Glutamatergic neuron (in vitro differentiated cells): ENCODE measurements around the gene FAM120A. TPM values are rescaled to one million over a fixed set of nuclear protein-coding genes. Genes with fewer than 3 reads are reported as not detected.

Experiments used
- DNase-seq: peaks from one replicate; pipeline ENCODE4 v3.0.0; 2022
- H3K27ac Mint-ChIP-seq: one replicate; pipeline ENCODE4 v1.8.0; 2020; ENCODE audit warnings: mild to moderate bottlenecking, mixed read lengths, inconsistent platforms; ENCODE audit not compliant: unreplicated experiment
- H3K27me3 Mint-ChIP-seq: one replicate; pipeline ENCODE4 v1.8.0; 2020; ENCODE audit warnings: mild to moderate bottlenecking, moderate library complexity, mixed read lengths, inconsistent platforms; ENCODE audit not compliant: unreplicated experiment
- H3K36me3 Mint-ChIP-seq: one replicate; pipeline ENCODE4 v1.8.0; 2020; ENCODE audit warnings: mild to moderate bottlenecking, mixed read lengths, inconsistent platforms; ENCODE audit not compliant: unreplicated experiment
- H3K4me1 Mint-ChIP-seq: one replicate; pipeline ENCODE4 v1.8.0; 2020; ENCODE audit warnings: mild to moderate bottlenecking, low read depth, mixed read lengths, inconsistent platforms; ENCODE audit not compliant: unreplicated experiment
- H3K4me3 Mint-ChIP-seq: one replicate; pipeline ENCODE4 v1.8.0; 2020; ENCODE audit warnings: mild to moderate bottlenecking, mixed read lengths, inconsistent platforms; ENCODE audit not compliant: unreplicated experiment
- H3K9me3 Mint-ChIP-seq: one replicate; pipeline ENCODE4 v1.8.0; 2020; ENCODE audit warnings: mild to moderate bottlenecking, moderate library complexity, mixed read lengths, inconsistent platforms; ENCODE audit not compliant: unreplicated experiment
- total RNA-seq: library from RNA; stranded (reverse); fragmentation: NEBNext Ultra II Directional; extraction: Animal tissue kit (Norgen Biotek cat#: 25700); gene quantifications from one replicate; pipeline ENCODE4 v1.2.1, GENCODE V29; 2021; ENCODE audit not compliant: unreplicated experiment
- TF ChIP-seq, protein P1 (sequence below): fragments of 200-600 bp; sonication (generic); IDR thresholded peaks from one replicate; pipeline ENCODE4 v1.5.0; 2021; ENCODE audit not compliant: partially characterized antibody, unreplicated experiment

Gene FAM120A
- total RNA-seq, 1 donor from 2014 or later = 32.3 TPM

DNA sequence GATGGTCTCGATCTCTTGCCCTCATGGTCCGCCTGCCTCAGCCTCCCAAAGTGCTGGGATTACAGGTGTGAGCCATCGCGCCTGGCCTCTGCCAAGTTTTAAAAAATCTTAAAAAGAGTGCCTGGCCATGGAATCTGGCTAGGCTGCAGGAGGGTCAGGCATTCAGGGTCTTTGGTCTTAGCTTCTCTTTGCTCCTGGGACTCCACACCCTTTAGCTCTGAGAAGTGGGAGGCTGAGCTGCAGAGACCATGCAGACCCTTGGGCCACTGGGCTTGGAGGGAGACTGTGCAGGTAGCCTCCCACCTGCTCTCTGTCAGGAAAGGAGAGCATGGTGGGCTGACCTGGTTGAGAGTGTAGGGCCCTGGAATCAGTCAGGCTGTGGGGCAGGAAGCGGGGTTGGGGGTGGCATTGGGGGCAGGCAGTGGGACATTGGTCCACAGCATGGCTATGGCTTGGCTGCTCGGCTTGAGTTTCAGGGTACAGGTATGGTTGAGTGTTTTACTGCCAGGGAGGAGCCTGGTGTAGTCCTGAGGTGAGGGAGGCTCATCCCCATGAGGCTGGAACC is 145.7 kb downstream of the FAM120A start:
- Mint-ChIP-seq H3K27ac (no peak overlapping the region), H3K9me3 (peaks cover 1% of the 10 kb centered on the region), H3K27me3 (peaks cover 4% of the 10 kb centered on the region), H3K4me1 (peaks cover 32% of the 10 kb centered on the region), H3K4me3 (no peak overlapping the region), H3K36me3 (no peaks in the 10 kb centered on the region)
- no peak for DNase-seq
- TF ChIP-seq, protein P1, sequence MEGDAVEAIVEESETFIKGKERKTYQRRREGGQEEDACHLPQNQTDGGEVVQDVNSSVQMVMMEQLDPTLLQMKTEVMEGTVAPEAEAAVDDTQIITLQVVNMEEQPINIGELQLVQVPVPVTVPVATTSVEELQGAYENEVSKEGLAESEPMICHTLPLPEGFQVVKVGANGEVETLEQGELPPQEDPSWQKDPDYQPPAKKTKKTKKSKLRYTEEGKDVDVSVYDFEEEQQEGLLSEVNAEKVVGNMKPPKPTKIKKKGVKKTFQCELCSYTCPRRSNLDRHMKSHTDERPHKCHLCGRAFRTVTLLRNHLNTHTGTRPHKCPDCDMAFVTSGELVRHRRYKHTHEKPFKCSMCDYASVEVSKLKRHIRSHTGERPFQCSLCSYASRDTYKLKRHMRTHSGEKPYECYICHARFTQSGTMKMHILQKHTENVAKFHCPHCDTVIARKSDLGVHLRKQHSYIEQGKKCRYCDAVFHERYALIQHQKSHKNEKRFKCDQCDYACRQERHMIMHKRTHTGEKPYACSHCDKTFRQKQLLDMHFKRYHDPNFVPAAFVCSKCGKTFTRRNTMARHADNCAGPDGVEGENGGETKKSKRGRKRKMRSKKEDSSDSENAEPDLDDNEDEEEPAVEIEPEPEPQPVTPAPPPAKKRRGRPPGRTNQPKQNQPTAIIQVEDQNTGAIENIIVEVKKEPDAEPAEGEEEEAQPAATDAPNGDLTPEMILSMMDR = no peak

DNA sequence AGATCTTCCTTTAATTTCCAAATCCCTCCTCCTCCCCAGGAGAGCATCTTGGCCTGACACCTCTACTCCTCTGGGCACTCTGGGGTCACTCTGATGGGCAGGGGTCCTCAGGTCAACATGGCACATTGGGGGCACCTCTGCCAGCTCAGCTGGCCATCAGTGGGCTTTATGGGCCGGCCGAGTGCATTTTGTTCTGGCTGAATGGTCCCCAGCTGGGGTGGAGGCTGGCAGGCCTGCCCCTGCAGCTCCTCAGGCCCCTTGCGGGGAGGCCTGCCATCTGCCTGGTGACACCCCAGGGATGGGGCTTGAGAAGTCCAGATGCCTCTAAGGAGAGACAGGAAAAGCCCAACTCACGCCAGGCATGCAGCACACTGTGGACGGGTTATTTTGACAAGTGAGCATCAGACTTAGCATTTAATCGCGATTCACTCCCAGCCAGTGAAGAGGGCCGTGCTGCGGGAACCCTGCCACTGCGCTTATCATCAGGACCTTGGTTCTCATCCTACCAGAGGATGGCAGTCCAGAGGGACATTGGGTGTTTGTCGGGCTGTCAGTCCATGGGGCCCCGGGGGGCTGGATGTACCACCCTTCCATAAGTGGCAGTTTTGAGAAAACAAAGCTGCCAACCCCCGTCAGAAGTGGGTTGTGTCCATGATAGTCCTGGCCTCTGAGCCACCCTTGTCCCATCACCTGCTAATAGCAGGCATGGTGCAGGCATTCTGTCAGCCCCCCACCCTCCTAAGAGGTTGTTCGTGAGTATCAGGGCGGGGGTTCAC is 146.6 kb downstream of the FAM120A start:
- H3K4me1 Mint-ChIP-seq = peaks cover 31% of the 10 kb centered on the region
- H3K9me3 Mint-ChIP-seq = peaks cover 1% of the 10 kb centered on the region
- H3K36me3 Mint-ChIP-seq = no peaks in the 10 kb centered on the region
- no peak for DNase-seq
- H3K4me3 Mint-ChIP-seq = no peak overlapping the region
- no peak overlapping the region for H3K27ac Mint-ChIP-seq
- peaks cover 4% of the 10 kb centered on the region for H3K27me3 Mint-ChIP-seq
- TF ChIP-seq, protein P1 = no peak

DNA sequence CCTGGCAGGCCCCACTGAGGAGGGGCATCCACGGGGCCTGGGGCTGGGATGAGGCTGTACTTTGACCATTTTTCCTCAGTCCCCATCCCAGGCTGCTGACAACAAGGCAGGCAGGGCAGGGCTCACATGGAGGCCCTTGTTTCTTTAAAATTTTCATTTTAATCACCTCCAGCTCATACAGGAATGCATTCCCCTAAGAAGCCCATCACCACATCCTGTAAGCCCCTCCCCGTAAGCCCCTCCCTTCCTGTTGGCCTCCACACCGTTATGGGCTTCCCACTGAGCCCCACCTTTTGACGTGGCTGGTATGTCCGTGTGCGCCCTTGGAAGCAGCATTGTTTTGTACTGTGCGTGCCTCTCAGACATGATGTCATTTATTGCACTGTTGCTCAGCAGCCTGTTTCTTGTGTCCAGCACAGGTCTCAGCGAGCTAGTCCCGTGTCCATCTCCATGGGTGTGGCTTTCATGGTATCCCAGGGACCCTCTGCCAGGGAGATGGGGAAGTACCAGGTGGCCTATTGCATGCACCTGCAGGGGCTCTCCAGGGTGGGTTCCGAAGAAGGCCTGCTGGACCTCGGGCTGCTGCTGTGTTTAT is 147.3 kb downstream of the FAM120A start:
- Mint-ChIP-seq H3K27ac (peak overlapping the region; percentile 52), H3K4me3 (no peak overlapping the region), H3K36me3 (no peaks in the 10 kb centered on the region), H3K4me1 (peaks cover 31% of the 10 kb centered on the region), H3K27me3 (peaks cover 4% of the 10 kb centered on the region), H3K9me3 (peaks cover 1% of the 10 kb centered on the region)
- TF ChIP-seq, protein P1 = no peak
- DNase-seq = no peak

DNA sequence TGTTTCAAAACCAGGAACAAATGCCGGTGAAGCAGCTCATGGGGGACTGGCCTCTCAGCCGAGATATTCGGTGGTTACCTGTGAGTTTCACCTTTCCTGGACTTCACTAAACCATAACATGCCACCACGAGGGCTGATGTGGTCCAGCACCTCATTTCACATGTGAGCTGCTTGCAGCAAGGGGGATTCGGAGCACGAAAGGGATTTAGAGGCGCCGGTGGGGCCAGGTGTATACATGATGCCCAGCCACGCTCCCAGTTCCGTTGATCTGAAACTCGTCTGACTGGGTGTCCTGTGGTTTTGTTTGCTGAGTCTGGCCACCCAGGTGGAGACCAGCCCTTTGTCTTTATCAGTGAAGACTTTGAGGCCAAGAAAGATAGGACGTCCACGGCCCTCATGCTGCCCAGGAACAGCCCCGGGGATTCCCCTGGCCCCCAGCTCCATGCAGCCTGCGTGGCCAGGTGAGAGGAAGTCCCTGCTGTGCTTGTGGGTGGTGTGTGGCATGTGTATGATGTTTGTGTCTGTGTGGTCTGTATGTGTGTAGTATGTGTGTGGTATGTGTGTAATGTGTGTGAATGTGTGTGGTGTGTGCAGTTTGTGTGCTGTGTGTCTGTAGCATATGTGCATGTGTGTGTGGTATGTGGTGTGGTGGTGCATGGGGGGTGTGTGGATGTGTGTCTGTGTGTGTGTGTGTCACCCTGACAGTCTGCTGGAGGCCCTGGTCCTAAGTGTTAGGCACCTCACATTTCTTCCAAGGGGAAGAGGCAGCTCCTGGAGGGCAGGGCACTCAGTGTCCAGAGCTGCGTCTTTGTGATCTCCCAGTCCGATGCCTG is 148.3 kb downstream of the FAM120A start:
- Mint-ChIP-seq H3K27ac (peak overlapping the region; percentile 52), H3K36me3 (no peaks in the 10 kb centered on the region), H3K4me1 (peaks cover 31% of the 10 kb centered on the region), H3K4me3 (no peak overlapping the region), H3K9me3 (peaks cover 3% of the 10 kb centered on the region), H3K27me3 (peaks cover 4% of the 10 kb centered on the region)
- no peak for DNase-seq
- TF ChIP-seq, protein P1 = no peak
